ENCODE results near the gene DISP3.

DNA sequence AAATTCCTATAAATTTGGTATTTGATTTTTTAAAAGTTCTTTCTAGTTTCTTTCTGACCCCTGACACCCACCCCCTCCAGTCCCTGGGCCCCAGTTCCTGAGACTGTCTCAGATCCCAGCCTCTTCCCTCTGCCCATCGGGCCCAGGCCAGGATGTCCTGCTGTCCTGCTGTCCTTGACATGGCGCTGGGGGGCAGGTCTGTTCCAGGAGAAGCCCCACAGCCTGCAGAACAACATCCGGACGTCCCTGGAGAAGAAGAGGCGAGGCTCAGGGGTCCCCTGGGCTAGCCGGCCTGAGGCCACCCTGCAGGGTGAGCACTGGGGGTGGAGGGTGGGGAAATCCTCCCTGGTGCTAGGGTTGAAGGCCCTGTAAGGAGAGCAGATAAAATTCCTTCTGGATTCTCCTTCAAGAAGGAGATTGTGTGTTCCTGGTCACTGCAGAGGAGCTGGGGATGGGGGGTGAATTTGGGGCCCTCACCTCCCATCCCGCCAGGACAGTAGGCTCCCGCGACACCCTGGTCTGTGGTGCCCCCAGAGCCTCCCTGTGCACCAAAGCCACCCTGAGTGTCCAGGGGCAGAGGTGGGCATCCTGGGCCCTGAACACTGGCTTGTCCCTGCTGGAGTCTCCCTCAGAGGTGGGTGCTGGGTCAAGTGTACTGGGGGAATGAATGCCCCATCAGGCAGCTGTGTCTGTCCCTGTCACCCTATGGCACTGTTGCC is 45.0 kb downstream of the DISP3 start:
- TF ChIP-seq SUZ12 (IDR thresholded peaks at IDR 0.05; ENCODE audit: extremely low read depth, insufficient read depth, insufficient read length) (no peak), ZNF274 (IDR thresholded peaks at IDR 0.05; ENCODE audit: low read depth, low read length) (no peak)

Measured in NT2/D1 (cell line).